Upper lobe of right lung (tissue), 1 donor: ENCODE data around the gene ARFIP1. TPM values are rescaled to one million over a fixed set of nuclear protein-coding genes. Genes with fewer than 3 reads are reported as not detected.

ENCODE experiments used
- ATAC-seq: fragments of 200-7000 bp; cut with Tn5 transposase; one replicate; pipeline ENCODE4 v1.9.1; 2020; ENCODE audit warnings: mild to moderate bottlenecking, moderate library complexity
- DNase-seq: peaks from one replicate; pipeline ENCODE4 v3.0.0-alpha.2; 2020
- H3K27ac ChIP-seq: fragments of 200-600 bp; one replicate; pipeline ENCODE4 v1.8.0; 2022
- H3K27me3 ChIP-seq: fragments of 200-600 bp; one replicate; pipeline ENCODE4 v1.8.0; 2022; ENCODE audit warnings: mild to moderate bottlenecking
- H3K36me3 ChIP-seq: fragments of 200-600 bp; one replicate; pipeline ENCODE4 v1.8.0; 2022
- H3K4me1 ChIP-seq: fragments of 200-600 bp; one replicate; pipeline ENCODE4 v1.8.0; 2022
- H3K4me3 ChIP-seq: fragments of 200-600 bp; one replicate; pipeline ENCODE4 v1.8.0; 2022; ENCODE audit warnings: mild to moderate bottlenecking
- H3K9me3 ChIP-seq: fragments of 200-600 bp; one replicate; pipeline ENCODE4 v1.8.0; 2022
- CTCF ChIP-seq: fragments of 200-600 bp; IDR thresholded peaks from one replicate; pipeline ENCODE4 v1.8.0; 2022; ENCODE audit warnings: antibody characterized with exemption
- intact Hi-C: fragments of 100-400 bp; cut with DNase I; formaldehyde crosslinking; loops from one replicate; pipeline ENCODE4 v1.11.0; 2022
- total RNA-seq: library from RNA; stranded (reverse); fragmentation: NEBNext Ultra II Directional; extraction: Animal tissue kit (Norgen Biotek cat#: 25700); gene quantifications from one replicate; pipeline ENCODE4 v1.2.1, GENCODE V29; 2021
- donor health status: DM: no; HTN: yes; CAD: no; lungs with severe emphysema.

Gene ARFIP1
- total RNA-seq, 1 donor from 2014 or later: 29.3 TPM

- Histone ChIP-seq H3K4me3 (no peak overlapping the region), H3K27ac (no peak overlapping the region), H3K36me3 (no peaks in the 10 kb centered on the region), H3K9me3 (no peaks in the 10 kb centered on the region), H3K4me1 (no peaks in the 10 kb centered on the region), H3K27me3 (no peaks in the 10 kb centered on the region)
- no peak for DNase-seq
- ATAC-seq: no peak
- intact Hi-C loops: no loop called here
- TF ChIP-seq CTCF: no peak
Observed at GRCh38 chr4:152771741-152772533, 7.8 kb upstream of the ARFIP1 start.

GRCh38 chr4:152773339-152773738 is 6.4 kb upstream of the ARFIP1 start:
- ATAC-seq: no peak
- intact Hi-C loops: no loop called here

GRCh38 chr4:152773953-152774352 is 5.8 kb upstream of the ARFIP1 start:
- no peak for TF ChIP-seq CTCF
- intact Hi-C loops: no loop called here
- Histone ChIP-seq H3K4me3 (no peak overlapping the region), H3K36me3 (no peaks in the 10 kb centered on the region), H3K4me1 (peaks cover 3% of the 10 kb centered on the region), H3K9me3 (no peaks in the 10 kb centered on the region), H3K27ac (no peak overlapping the region), H3K27me3 (no peaks in the 10 kb centered on the region)
- ATAC-seq (no peak), DNase-seq (no peak)

More at GRCh38 chr4:152773339-152773738, 6.4 kb upstream of the ARFIP1 start:
- DNase-seq: no peak
- H3K4me3 ChIP-seq: no peak overlapping the region
- no peak overlapping the region for H3K27ac ChIP-seq
- H3K4me1 ChIP-seq: no peaks in the 10 kb centered on the region
- no peaks in the 10 kb centered on the region for H3K27me3 ChIP-seq
- H3K9me3 ChIP-seq: no peaks in the 10 kb centered on the region
- no peak for TF ChIP-seq CTCF
- H3K36me3 ChIP-seq: no peaks in the 10 kb centered on the region

GRCh38 chr4:152776352-152776751 is 3.4 kb upstream of the ARFIP1 start:
- DNase-seq (no peak), ATAC-seq (no peak)
- no peak overlapping the region for H3K27ac ChIP-seq
- intact Hi-C loops: no loop called here
- no peak for TF ChIP-seq CTCF
- H3K27me3 ChIP-seq: no peaks in the 10 kb centered on the region
- H3K4me1 ChIP-seq: peaks cover 12% of the 10 kb centered on the region
- no peak overlapping the region for H3K4me3 ChIP-seq
- no peaks in the 10 kb centered on the region for H3K36me3 ChIP-seq
- H3K9me3 ChIP-seq: no peaks in the 10 kb centered on the region

GRCh38 chr4:152777488-152777887 is 2.3 kb upstream of the ARFIP1 start:
- ATAC-seq (no peak), DNase-seq (no peak)
- H3K9me3 ChIP-seq: no peaks in the 10 kb centered on the region
- H3K27me3 ChIP-seq: no peaks in the 10 kb centered on the region
- H3K4me3 ChIP-seq: no peak overlapping the region
- H3K36me3 ChIP-seq: no peaks in the 10 kb centered on the region
- H3K4me1 ChIP-seq: peaks cover 24% of the 10 kb centered on the region
- TF ChIP-seq CTCF: no peak
- intact Hi-C loops: no loop called here
- H3K27ac ChIP-seq: no peak overlapping the region
